H9 (cell line): ENCODE measurements around the gene KCNMA1. TPM values are rescaled to one million over a fixed set of nuclear protein-coding genes. Genes with fewer than 3 reads are reported as not detected.

Experiments
- DNase-seq: peaks from one replicate; pipeline ENCODE4 v3.0.0-alpha.2; 2017
- H2AFZ ChIP-seq: one replicate; pipeline ENCODE4 v1.6.1; 2013; ENCODE audit warnings: mild to moderate bottlenecking, low read length, control low read depth, moderate library complexity
- H2AK5ac ChIP-seq: 2 replicates; pipeline ENCODE4 v1.6.1; 2013; ENCODE audit warnings: low read length, control low read depth, mixed read lengths; ENCODE audit not compliant: insufficient read length
- H2BK120ac ChIP-seq: one replicate; pipeline ENCODE4 v1.6.1; 2013; ENCODE audit warnings: low read depth, mild to moderate bottlenecking, low read length, control low read depth, inconsistent platforms; ENCODE audit not compliant: poor library complexity, severe bottlenecking
- H2BK12ac ChIP-seq: 2 replicates; pipeline ENCODE4 v1.6.1; 2013; ENCODE audit warnings: low read length, control low read depth, mixed read lengths, low read depth; ENCODE audit not compliant: insufficient read length
- H2BK15ac ChIP-seq: 2 replicates; pipeline ENCODE4 v1.6.1; 2013; ENCODE audit warnings: low read depth, low read length, control low read depth
- H2BK20ac ChIP-seq: one replicate; pipeline ENCODE4 v1.6.1; 2013; ENCODE audit warnings: low read depth, mild to moderate bottlenecking, low read length, control low read depth, inconsistent platforms; ENCODE audit not compliant: poor library complexity, severe bottlenecking
- H2BK5ac ChIP-seq: 2 replicates; pipeline ENCODE4 v1.6.1; 2013; ENCODE audit warnings: low read length, control low read depth, mixed read lengths; ENCODE audit not compliant: insufficient read length
- H3K14ac ChIP-seq: 2 replicates; pipeline ENCODE4 v1.6.1; 2013; ENCODE audit warnings: low read length, control low read depth; ENCODE audit not compliant: insufficient read depth
- H3K18ac ChIP-seq: 2 replicates; pipeline ENCODE4 v1.6.1; 2013; ENCODE audit warnings: low read depth, mild to moderate bottlenecking, mixed read lengths, low read length, control low read depth; ENCODE audit not compliant: insufficient read length
- H3K23ac ChIP-seq: 2 replicates; pipeline ENCODE4 v1.6.1; 2013; ENCODE audit warnings: low read length, control low read depth, mixed read lengths, low read depth; ENCODE audit not compliant: insufficient read length
- H3K23me2 ChIP-seq: 2 replicates; pipeline ENCODE4 v1.6.1; 2013; ENCODE audit warnings: low read depth, mild to moderate bottlenecking, mixed read lengths, low read length, control low read depth; ENCODE audit not compliant: insufficient read length, poor library complexity, severe bottlenecking
- H3K27ac ChIP-seq: 2 replicates; pipeline ENCODE4 v1.5.1; 2013; ENCODE audit warnings: low read length, control low read depth, mixed read lengths, low read depth; ENCODE audit not compliant: insufficient read length
- H3K27me3 ChIP-seq: 2 replicates; pipeline ENCODE4 v1.6.1; 2013; ENCODE audit warnings: low read length, control low read depth, inconsistent platforms; ENCODE audit not compliant: insufficient read depth
- H3K4ac ChIP-seq: 2 replicates; pipeline ENCODE4 v1.6.1; 2013; ENCODE audit warnings: low read depth, mild to moderate bottlenecking, control low read depth, inconsistent platforms, low read length, moderate library complexity
- H3K4me1 ChIP-seq: 2 replicates; pipeline ENCODE4 v1.6.1; 2013; ENCODE audit warnings: low read length, control low read depth, inconsistent platforms; ENCODE audit not compliant: insufficient read depth
- H3K4me2 ChIP-seq: 2 replicates; pipeline ENCODE4 v1.6.1; 2013; ENCODE audit warnings: low read length, control low read depth, mixed read lengths; ENCODE audit not compliant: insufficient read length, insufficient read depth
- H3K56ac ChIP-seq: 2 replicates; pipeline ENCODE4 v1.6.1; 2013; ENCODE audit warnings: low read depth, mild to moderate bottlenecking, mixed read lengths, low read length, control low read depth; ENCODE audit not compliant: insufficient read length
- H3K79me1 ChIP-seq: 2 replicates; pipeline ENCODE4 v1.6.1; 2013; ENCODE audit warnings: low read depth, mild to moderate bottlenecking, moderate library complexity, low read length, control low read depth, inconsistent platforms; ENCODE audit not compliant: insufficient read depth, poor library complexity, severe bottlenecking
- H3K79me2 ChIP-seq: 2 replicates; pipeline ENCODE4 v1.6.1; 2013; ENCODE audit warnings: low read length, control low read depth, inconsistent platforms; ENCODE audit not compliant: insufficient read depth
- H3K9ac ChIP-seq: 2 replicates; pipeline ENCODE4 v1.6.1; 2013; ENCODE audit warnings: low read length, control low read depth, mixed read lengths; ENCODE audit not compliant: insufficient read length; ENCODE audit errors: extremely low read depth
- H3K9me3 ChIP-seq: one replicate; pipeline ENCODE4 v1.6.1; 2013; ENCODE audit warnings: low read depth, low read length, inconsistent platforms; ENCODE audit not compliant: control insufficient read depth
- H3T11ph ChIP-seq: one replicate; pipeline ENCODE4 v1.6.1; 2013; ENCODE audit warnings: mild to moderate bottlenecking, low read length, control low read depth, inconsistent platforms
- H4K20me1 ChIP-seq: one replicate; pipeline ENCODE4 v1.6.1; 2013; ENCODE audit not compliant: control insufficient read depth, insufficient read length, insufficient read depth
- H4K5ac ChIP-seq: 2 replicates; pipeline ENCODE4 v1.6.1; 2013; ENCODE audit warnings: low read depth, mild to moderate bottlenecking, mixed read lengths, low read length, control low read depth; ENCODE audit not compliant: insufficient read length
- H4K8ac ChIP-seq: replicated peaks from 2 replicates; pipeline ENCODE4 v1.6.1; 2013; ENCODE audit warnings: low read length, control low read depth, mixed read lengths, low read depth; ENCODE audit not compliant: insufficient read length
- H4K91ac ChIP-seq: 2 replicates; pipeline ENCODE4 v1.6.1; 2013; ENCODE audit warnings: low read depth, mild to moderate bottlenecking, moderate library complexity, mixed read lengths, low read length, control low read depth; ENCODE audit not compliant: insufficient read length
- H3K27ac Mint-ChIP-seq, 3 experiments: 2 replicates in 2 of 3; 3 replicates in 1 of 3; pipeline ENCODE4 v1.8.0; 2020 to 2021; ENCODE audit warnings: mixed read lengths in 3 of 3, mild to moderate bottlenecking in 1 of 3, moderate library complexity in 1 of 3
- H3K27me3 Mint-ChIP-seq: 2 replicates; pipeline ENCODE4 v1.8.0; 2021; ENCODE audit warnings: low read depth, mild to moderate bottlenecking, moderate library complexity, mixed read lengths
- H3K36me3 Mint-ChIP-seq, 3 experiments: 2 replicates in 2 of 3; 3 replicates in 1 of 3; pipeline ENCODE4 v1.8.0; 2020 to 2021; ENCODE audit warnings: low read depth in 3 of 3, mixed read lengths in 3 of 3; ENCODE audit not compliant: insufficient read depth in 1 of 3
- H3K4me1 Mint-ChIP-seq, 2 experiments: 2 replicates each; pipeline ENCODE4 v1.8.0; 2020; ENCODE audit warnings: mixed read lengths in 2 of 2
- H3K4me3 Mint-ChIP-seq, 2 experiments: 2 replicates in 1 of 2; 3 replicates in 1 of 2; pipeline ENCODE4 v1.8.0; 2020 to 2021; ENCODE audit warnings: mild to moderate bottlenecking in 2 of 2, mixed read lengths in 2 of 2, moderate library complexity in 1 of 2
- H3K9me3 Mint-ChIP-seq, 2 experiments: 2 replicates in 1 of 2; 3 replicates in 1 of 2; pipeline ENCODE4 v1.8.0; 2020; ENCODE audit warnings: mild to moderate bottlenecking in 2 of 2, mixed read lengths in 2 of 2, moderate library complexity in 1 of 2
- CTCF ChIP-seq: fragments of 200-600 bp; sonication (generic); conservative IDR thresholded peaks from 3 replicates; pipeline ENCODE4 v1.8.0; 2021; ENCODE audit warnings: antibody characterized with exemption, mild to moderate bottlenecking
- WGBS: extraction: QIAGEN DNeasy Blood & Tissue Kit; methylation state at CpG from one replicate; pipeline ENCODE4 v1.1.7; 2013; ENCODE audit warnings: missing lambda C conversion rate, low lambda C conversion rate, mixed read lengths; ENCODE audit not compliant: insufficient read length; ENCODE audit errors: extremely low coverage; 5-methylcytosine and 5-hydroxymethylcytosine counted together
- total RNA-seq: library from RNA; stranded (reverse); gene quantifications from 2 replicates; pipeline ENCODE4 v1.2.1, GENCODE V29; 2021

Gene KCNMA1
- total RNA-seq, 1 experiment from 2014 or later: 2.0 TPM

DNA sequence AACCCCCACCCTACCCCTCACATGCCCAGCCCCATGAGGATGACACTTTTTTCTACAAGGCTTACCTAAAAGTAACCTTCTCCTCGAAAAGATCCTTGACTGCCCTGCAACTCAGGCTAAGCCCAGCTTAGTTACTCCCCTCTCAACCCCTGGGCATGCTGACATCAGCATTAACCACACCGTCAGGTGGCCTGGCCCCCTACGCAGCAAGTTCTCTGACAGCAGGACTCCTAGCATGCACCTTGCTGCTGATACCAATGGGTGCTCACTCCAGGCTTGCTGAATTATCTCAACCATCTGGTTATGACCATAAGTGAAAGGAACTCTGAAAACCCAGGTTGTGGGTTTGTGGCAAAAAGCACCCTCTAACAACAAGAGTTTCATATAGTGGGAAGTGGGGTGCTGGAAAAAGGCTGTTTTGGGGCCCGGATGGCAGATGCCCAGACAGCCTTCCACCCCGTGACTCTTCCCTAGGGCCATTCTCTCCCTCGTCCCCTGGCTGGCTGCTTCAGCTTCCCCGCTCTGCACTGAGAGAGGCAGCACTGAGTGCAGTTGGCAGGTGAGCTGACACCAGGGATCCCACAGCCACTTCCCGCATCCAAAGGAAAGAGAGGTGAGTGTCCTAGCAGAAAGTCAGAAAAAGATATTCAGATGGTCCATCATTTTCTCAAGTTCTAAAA, 518.9 kb downstream of the KCNMA1 start:
- no peaks in the 10 kb centered on the region for H3K9me3 Mint-ChIP-seq
- Histone ChIP-seq H3K23me2 (no peaks in the 10 kb centered on the region), H3K79me2 (no peaks in the 10 kb centered on the region), H3K27me3 (no peaks in the 10 kb centered on the region), H4K8ac (no peak overlapping the region), H3K9ac (no peak overlapping the region), H4K5ac (no peak overlapping the region), H3K79me1 (no peaks in the 10 kb centered on the region), H2BK12ac (no peak overlapping the region), H2AK5ac (no peak overlapping the region), H2BK20ac (no peak overlapping the region), H4K91ac (no peak overlapping the region), H3K9me3 (no peaks in the 10 kb centered on the region), H3K4me1 (peaks cover 9% of the 10 kb centered on the region; the same call in 1 of the 2 replicates), H2BK120ac (no peak overlapping the region), H4K20me1 (no peaks in the 10 kb centered on the region), H3K27ac (no peak overlapping the region), H3K56ac (no peak overlapping the region), H3T11ph (no peak overlapping the region), H3K4ac (no peak overlapping the region), H3K4me2 (no peak overlapping the region), H3K23ac (no peak overlapping the region), H2AFZ (no peak overlapping the region), H2BK5ac (no peak overlapping the region), H2BK15ac (no peak overlapping the region), H3K14ac (no peak overlapping the region), H3K18ac (no peak overlapping the region)
- no peak for TF ChIP-seq CTCF
- peaks cover 43% of the 10 kb centered on the region for H3K27me3 Mint-ChIP-seq
- no peak overlapping the region; a peak in 1 of 7 replicates for H3K27ac Mint-ChIP-seq
- no peaks in the 10 kb centered on the region; a peak in 1 of 7 replicates for H3K36me3 Mint-ChIP-seq
- WGBS: no CpG with 5 or more reads among the region's 8 CpGs
- H3K4me1 Mint-ChIP-seq: peaks cover 39 to 40% of the 10 kb centered on the region in 2 experiments
- no peak overlapping the region for H3K4me3 Mint-ChIP-seq
- DNase-seq: no peak
